T1000 (cell line): ENCODE results near the gene EPS15.
"Not testable (repeated sequence)": the region's sequence is repeated elsewhere in the genome, so short reads cannot be mapped to it uniquely, and the experiment has no call there.

ENCODE experiments used
- DNase-seq: peaks from one replicate; lab custom pipeline; 2025; ENCODE audit warnings: mixed read lengths; lab: John Stamatoyannopoulos, UW

The EPS15 gene

DNA sequence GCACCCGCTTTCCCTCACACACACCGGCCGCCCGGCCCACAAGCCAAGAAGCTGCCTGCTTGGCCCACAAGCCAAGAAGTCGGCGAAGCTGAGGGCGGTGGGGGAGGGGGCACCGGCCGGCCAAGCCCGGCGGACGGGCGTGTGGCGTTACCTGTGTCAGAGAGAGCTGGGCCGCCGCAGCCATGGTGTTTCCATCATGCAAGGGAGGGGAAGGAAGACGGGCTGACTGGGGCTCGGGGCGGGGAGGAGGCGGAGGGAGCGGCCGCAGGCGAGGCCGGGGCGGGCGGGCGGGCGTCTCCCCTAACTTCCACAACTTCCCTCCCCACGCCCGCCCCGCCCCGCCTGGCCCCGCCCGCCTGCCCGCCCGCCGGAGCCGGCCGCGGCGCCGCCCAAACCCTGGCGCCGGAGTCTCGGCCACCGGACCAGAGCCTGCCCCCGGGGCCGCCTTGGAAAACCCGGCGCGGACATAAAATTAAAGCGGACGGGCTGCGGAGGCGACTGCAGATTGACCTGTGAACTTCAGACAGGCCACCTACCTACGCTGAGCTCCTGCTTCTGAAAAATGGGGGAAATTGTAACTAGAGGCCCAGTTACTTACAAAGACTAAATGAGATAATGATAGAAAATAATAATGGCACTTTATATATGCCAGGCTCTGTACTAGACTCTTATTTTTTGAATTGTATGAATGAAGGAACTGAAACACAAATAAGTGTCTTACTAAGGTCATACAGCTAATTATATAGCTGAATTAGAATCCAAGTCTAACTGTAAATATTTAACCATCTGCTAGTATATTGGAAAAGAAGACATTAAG lies at the start of gene EPS15:
Gene EPS15, minus strand, starts transcription at position 219 of the 817 bp plus-strand sequence. Its CDS starts 35 bp downstream, at position 184.
- peak; percentile 84 for DNase-seq

DNA sequence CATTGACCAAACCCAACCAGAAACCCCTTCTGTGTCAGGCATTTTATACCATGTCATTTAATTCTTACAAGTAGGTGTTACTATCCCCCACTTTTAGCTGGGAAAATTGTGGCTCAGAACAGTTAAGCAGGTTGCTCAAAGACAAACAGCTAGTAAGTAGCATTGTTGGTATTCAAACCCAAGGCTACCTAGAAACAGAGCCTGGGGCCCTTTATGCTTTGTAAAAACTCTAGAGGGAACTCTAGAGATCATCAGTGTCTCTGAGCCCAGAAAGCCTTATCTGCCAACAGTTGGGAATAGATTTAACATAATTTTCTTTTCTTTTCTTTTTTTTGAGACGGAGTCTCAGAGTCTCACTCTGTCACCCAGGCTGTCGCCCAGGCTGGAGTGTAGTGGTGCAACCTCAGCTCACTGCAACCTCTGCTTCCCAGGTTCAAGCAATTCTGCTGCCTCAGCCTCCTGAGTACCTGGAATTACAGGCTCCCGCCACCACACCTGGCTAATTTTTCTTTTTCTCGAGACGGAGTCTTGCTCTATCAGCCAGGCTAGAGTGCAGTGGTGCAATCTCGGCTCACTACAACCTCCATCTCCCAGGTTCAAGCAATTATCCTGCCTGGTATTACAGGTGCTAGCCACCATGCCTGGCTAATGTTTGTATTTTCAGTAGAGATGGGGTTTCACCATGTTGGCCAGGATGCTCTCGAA lies 49.3 kb upstream of the EPS15 start:
- DNase-seq = no peak

DNA sequence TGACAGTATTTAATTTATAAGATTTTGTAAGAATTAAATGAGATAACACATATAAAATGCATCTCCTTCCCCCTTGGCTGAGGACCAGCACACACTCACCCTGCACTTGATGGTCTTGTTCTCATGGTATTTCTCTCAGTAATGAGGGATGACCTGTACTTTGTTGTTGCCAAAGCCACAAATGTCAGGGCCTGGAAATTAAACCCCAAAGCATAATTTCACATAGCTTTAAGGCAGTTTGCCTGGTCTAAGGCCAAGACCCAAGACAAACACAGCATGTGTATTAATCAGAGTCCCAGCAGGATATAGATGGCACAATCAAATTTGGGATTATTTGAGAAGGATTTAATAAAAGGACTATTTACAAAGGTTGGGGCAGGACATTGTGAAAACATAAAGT lies 48.6 kb upstream of the EPS15 start:
- peak; percentile 74 for DNase-seq

DNA sequence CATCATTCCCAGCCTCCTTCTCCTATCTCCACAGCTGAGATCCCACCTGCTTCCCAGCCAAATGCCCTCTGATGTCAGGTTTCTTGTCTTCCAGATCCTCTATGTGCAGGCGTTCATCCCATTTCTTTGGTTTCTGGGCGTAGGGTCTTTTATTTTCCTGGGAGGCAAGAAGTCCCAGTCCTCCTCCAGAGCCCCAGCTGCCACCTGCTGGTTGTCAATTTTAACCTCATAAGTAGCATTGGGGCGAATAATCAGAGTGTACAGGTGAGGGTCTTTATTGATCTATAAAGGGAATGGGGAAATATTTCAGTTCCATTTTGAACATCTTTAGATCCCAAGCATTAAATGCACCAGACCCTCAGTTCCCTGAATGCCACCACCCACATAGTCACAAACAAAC lies 47.2 kb upstream of the EPS15 start:
- no peak for DNase-seq

DNA sequence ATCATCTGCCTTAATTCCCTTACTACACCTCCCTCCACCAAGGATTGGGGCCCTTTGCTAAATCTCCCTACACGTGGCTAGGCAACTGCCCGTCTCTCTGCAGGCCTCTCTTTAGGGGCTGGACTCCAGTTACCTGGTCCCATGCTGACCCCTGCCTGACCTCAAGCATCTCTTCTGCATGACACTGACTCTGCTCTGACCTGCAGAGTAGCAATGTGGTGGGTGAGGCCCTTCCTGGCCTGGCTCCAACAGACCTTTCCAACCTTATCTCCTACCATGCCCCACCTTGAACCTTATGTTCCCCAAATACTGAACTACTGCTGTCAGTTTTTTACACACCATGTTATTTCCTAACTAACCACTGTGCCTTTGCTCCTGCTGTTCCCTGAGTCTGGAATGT lies 45.9 kb upstream of the EPS15 start:
- DNase-seq = no peak

DNA sequence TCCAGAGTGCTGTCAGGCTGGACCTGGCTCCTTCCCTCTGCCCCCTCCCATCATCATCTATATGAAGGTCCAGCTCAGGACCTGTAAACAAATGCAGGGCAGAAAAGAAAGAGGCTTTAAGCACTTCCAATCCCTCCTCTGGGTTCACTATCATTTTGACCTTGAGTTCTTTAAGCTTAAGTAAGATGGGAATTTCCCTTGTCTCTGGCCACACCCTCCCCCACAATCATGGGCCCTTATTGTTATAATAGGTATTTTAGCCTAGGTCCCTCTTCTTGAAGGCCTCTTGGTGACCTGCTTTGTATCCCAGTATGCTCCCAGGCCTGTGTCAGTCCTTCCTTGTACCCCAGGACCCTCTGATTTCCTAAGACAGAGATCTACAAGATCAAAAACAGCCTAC lies 45.1 kb upstream of the EPS15 start:
- DNase-seq = no peak

DNA sequence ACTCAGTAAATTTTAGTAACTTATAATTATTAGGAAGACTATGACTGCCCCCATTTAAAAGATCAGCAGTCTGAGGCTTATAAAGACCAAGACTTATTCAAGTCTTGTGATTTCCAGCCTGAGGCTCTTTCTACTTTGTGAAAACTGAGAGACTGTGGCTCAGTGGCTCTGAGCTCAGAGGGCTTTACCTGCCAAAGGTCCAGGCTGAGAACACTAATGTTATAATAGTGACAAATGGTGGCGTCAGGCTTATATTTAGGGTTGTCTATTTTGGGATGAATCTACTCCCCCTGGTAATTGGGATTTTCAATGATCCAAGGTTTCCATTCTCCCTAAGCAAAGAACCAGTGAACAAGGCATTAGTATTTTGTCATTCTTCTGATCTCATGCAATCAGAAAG lies 42.6 kb upstream of the EPS15 start:
- no peak for DNase-seq

DNA sequence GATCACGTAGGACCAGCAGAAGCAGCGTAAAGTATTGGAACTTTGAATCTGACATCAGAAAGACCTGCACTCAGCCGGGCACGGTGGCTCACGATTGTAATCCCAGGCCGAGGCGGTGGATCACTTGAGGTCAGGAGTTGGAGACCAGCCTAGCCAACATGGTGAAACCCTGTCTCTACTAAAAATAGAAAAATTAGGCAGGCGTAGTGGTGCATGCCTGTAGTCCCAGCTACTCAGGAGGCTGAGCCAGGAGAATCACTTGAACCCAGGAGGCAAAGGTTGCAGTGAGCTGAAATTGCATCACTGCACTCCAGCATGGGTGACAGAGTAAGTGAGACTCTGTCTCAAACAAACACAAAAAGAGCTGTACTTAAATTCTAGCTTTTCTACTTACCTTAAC lies 41.8 kb upstream of the EPS15 start:
- DNase-seq = not testable (repeated sequence)

DNA sequence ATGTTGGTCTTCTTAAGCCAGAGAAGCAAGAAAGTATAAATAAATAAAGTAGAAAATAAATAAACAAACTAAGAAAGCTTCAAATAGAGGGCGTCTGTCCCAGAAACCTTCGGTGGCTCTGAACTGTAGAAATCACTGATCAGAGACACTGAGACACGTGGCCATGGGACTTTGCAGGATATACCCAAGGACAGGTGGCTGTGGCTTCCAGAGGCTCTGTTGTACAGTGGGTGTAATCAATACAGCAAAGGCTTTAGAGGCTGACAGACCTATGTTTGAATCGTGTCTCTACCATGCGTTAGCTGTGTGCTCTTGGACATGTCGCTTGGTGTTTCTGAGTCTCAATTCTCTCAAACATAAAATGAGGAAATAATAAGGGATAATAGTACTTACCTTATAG lies 41.0 kb upstream of the EPS15 start:
- DNase-seq = no peak

DNA sequence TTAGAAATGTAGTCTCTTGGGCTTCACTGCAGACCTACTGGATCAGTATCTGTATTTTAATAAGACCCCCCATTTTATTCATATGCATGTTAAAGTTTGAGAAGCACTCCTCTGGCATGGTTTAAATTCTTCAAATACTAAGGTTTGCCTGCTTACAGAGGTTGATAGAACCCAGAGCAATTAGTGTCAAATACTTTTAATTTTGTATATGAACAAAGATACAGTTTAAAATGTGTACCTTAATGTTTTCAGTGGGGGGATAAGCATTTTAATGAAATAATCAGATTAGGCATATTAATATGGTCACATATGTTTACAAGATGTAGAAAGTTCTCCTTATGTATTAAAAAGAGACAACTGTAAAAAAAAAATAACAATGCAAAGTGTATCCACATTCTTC lies 40.4 kb upstream of the EPS15 start:
- DNase-seq = no peak

DNA sequence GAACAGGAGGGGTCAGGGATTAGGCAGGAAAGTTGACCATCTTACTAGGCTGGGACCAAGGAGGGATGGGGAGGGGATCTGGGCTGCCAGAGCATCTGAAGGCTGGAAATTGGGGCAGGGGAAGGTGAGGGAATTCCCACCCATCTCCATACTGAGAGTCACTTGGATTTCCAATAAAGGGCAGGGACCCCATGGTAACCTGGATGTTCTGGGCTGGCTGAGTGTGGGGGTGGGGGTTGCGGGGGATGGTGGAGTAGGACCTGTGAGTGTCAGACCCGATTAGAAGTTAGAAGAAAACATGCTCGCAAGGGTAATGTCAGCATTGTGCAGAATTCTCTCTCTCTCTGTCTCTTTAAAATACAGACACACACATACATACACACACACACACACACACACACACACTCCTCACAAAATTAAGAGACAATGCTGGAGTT lies 40.0 kb upstream of the EPS15 start:
- no peak for DNase-seq

DNA sequence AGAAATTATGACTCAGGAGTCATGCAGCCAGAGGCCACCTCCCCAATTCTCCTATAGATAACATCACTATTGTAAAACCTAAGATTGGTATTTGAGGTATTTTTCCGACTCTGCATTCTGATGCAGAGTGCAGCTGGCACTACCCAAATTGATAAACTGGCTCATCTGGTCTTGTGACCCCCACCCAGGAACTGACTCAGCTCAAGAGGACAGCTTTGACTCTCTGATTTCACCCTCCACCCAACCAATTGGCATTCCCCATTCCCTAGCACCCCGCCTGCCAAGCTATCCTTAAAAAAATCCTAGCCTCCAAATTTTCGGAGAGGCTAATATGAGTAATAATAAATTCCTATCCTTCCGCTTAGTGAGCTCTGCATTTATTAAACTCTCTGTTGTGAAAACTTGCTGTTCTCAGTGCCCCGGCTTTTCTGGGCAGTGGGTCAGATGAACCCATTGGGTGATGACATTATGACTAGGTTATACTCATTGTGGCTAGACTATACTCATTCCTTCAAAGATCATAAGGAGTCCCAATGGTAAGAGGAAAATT lies 39.4 kb upstream of the EPS15 start:
- DNase-seq = peak; percentile 82

DNA sequence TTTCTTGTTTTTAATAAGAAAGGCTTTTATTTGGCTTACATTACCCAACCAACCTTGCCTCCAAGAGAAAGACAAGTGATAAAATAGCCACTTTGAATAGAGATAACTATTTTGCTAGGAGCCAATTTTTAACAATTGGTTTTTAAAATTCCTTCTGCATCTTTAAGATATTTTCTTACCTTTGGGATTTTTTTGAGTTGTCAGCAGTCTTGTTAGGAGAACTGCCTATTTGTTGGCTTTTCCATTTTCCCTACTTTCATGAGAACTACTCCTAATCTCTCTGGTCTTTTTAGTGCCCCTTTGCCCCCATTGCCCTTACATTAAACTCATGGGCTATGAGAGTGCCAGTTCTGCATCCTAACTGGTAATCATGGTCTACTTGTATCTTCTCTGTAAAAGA lies 38.1 kb upstream of the EPS15 start:
- DNase-seq = no peak

DNA sequence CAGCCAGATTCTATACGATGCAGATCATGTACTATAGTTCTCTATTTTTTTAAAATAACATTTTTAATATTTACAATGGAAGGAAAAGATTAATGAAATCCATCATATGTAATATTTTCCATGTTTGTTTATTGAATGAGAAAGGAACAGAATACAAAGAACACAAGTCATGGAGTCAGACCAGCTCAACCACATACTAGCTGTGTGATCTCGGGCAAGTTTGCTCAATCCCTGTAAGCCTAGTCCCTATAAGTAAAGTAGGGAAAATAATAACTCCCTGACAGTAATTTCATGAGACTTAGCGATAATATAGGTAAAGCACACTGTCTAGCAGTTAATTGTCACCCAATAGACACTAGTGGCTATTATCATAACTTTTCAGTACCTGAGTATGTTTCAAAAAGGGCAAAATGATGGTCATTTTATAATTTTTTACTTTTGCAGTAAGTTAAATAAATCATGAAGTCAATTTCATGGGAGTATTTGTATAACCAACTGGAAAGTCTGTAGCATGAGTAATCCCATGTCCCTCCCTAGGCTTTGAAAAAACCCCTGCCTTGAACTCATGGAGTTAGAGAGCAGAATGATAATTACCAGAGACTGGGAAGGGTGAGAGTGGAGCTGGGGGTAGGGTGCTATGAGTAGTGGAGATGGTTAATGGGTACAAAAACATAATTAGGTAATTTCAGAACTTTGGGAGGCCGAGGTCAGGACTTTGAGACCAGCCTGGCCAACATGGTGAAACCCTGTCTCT lies 37.0 kb upstream of the EPS15 start:
- no peak for DNase-seq

DNA sequence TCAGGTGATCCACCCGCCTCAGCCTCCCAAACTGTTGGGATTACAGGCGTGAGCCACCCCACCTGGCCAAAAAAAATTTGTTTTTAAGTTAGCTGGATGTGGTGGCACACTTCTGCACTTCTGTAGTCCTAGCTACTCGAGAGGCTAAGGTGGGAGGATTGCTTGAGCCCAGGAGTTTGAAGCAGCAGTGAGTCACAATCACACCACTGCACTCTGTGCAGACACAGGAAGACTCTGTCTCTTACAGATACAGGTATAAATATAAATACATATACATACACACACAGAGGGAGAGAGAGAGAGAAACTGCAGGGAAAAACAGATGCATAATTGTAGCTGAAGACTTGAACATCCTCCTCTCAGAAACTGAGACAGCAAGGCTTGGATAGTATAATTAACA lies 34.8 kb upstream of the EPS15 start:
- no peak for DNase-seq

DNA sequence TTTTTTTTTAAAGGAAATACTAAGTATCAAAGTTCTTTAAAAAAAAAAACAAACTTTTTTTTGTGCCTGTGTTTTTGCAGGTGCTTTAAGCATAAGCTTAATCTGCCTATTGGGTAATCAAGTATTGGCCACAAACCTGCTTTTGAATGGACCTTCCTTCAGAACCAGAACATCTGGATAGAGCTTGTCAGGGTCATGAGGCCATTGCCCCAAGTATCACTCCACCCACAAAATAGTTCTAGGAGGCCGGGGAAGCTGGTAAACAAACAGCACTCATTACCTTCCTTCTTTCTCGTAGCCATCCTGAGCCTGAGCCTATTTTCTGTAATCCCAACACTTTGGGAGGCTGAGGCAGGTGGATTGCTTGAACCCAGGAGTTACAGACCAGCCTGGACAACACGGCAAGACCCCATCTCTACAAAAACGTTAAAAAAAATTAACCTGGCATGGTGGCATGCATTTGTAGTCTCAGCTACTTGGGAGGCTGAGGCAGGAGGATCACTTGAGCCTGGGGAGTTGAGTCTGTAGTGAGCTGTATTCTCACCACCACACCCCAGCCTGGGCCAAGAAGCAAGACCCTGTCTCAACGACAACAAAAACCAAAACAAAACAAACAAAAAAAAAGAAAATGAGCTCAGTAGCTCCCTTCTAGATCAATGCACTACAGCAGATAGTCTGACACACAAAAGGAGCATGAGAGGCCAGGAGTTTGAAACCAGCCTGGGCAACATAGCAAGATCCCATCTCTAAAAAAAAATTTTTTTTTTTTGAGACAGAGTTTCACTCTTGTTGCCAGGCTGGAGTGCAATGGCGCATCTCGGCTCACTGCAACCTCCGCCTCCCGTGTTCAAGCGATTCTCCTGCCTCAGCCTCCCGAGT lies 34.1 kb upstream of the EPS15 start:
- no peak for DNase-seq

DNA sequence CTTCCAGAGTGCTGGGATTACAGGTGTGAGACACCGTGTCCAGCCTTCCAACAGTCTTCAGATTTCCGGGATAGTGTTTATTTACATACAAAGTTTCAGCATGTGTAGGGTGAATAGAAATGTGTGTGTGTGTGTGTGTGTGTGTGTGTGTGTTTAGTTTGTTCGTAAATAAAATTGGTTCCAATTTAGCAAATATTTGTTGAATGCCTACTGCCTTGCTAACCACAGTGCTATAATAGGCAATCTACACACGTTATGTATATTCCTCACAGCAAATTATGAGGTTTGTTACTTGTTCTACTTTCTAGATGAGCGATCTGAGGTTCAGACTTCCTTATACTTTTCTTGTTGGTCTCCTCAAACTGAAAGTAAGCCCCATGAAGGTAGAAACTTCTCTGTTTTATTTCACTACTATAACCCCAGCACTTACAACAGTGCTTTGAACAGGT lies 32.8 kb upstream of the EPS15 start:
- DNase-seq = no peak

DNA sequence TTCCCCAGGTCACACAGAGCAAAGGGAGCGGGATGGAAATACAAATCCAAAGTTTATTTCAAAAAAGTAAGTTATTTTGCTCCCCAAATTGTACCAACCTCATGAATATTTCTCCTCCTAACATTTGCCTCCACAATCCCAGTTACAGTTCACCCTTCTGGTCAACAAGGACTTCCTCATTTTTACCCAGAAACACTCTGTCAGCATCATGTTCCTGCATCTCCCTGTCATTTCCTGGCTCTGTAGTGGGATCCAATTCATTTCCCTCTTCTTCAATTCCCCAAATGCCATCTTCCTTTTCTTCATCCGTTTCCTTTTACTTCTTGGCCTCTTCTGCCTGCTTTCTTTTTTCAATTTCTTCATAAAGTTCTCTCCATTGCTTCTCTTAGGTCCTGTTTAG lies 32.0 kb upstream of the EPS15 start:
- no peak for DNase-seq

DNA sequence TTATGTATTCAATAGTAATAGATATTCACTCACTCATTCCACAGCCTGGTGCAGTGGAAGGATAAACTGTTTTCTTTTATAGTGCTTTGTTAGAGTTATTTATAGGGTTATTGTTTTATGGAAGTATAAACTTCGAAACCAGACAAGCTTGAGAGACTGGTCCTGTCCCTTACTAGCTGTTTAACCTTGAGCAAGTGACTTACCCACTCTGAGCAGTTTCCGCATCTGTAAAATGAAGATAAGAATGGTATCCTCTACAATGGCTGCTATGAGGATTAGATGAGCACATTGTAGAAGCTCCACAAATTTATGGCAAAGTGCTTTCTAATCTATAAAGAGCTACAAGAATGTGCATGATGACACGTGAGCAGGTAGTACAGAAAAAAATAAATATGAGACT lies 30.8 kb upstream of the EPS15 start:
- DNase-seq = no peak

DNA sequence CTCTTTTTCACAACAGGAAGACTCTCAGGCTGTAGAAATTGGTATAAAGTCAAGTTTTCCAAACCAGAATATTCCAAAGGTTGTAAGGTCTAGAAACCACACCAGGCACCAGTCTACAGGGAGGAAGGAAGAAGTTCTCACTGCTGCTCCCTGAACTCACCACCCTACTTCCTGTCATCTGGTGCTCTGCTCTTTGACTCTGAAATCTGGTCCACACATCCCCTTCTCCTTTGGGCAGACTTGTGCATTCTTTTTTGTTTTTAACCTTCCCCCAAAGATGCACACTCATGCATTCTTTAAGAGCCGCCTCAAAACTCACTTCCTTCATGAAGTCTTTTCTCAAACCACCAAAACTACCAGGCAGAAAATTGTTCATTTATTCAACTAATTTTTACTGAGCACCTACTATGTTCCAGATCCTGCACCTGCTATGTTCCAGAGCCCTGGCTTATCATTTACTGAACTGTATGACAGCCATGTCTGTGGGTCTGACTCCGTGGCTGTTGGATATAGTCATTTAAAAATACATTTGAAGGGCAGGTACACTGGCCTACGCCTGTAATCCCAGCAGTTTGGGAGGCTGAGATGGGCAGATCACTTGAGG lies 30.1 kb upstream of the EPS15 start:
- DNase-seq = no peak

DNA sequence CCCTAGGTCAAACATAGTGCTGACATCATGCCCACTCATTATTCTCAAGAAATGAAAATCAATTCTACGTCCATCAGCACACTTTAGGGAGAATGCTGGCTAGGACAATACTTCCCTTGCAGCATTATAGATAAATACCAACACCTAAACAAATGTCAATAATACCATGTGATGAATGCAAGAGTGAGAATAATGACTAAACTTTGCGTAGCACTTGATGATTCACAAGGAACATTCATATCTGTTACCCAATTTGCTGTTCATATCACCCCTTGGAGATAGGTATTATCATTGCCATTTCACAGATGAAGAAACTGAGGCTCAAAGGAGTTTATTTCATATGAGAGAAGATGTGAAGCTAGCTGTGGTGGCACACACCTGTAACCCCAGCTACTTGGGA lies 24.8 kb upstream of the EPS15 start:
- no peak for DNase-seq
